Uterine smooth muscle cell (primary cell): ENCODE data around the gene IKBIP. TPM values are rescaled to one million over a fixed set of nuclear protein-coding genes. Genes with fewer than 3 reads are reported as not detected.

Source experiments
- total RNA-seq: library from RNA; depleted of rRNA; stranded (reverse); fragments of >200 nt; gene quantifications from 2 replicates; pipeline ENCODE4 v1.2.3, GENCODE V29; 2014

Gene IKBIP, protein sequence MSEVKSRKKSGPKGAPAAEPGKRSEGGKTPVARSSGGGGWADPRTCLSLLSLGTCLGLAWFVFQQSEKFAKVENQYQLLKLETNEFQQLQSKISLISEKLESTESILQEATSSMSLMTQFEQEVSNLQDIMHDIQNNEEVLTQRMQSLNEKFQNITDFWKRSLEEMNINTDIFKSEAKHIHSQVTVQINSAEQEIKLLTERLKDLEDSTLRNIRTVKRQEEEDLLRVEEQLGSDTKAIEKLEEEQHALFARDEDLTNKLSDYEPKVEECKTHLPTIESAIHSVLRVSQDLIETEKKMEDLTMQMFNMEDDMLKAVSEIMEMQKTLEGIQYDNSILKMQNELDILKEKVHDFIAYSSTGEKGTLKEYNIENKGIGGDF
- total RNA-seq, result 68.5 and 82.9 TPM in 2 replicates

DNA sequence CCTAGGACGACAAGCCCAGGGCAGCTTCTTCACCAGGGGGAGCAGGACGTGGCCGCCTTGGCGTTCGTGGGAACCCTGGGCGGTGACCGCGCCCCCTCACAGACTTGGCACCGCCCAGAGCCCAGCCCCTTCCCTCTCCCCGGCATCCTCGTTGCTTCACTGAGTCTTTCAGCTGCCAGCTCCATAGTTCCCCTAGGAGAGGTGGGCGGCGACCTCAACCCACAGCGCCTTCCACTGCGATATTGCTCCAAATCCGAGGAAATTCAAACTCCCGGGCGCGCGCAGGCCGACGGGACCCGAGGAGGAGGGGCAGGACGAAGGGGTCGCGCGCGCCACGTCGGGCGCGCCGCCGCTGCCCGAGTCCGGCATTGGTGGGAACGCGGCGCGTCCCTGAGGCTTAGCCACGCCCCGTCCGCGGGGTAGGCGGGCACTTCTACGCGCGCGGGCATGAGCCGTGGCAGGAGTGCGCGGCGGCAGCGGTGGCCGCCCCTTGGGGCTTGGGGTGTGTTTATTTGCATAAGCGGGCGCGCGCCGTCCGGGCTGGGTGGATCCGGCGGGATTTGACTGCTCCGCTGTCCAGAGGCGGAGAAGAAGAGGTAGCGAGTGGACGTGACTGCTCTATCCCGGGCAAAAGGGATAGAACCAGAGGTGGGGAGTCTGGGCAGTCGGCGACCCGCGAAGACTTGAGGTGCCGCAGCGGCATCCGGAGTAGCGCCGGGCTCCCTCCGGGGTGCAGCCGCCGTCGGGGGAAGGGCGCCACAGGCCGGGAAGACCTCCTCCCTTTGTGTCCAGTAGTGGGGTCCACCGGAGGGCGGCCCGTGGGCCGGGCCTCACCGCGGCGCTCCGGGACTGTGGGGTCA lies at the start of gene IKBIP, which contains the start of gene APAF1:
Gene IKBIP (minus strand): TSS at position 77 of the 860 bp plus-strand sequence. CDS start 87 bp downstream, outside the sequence.
Gene APAF1 (plus strand): TSS at position 579 of the 860 bp plus-strand sequence. CDS start 3,070 bp downstream, outside the sequence.

DNA sequence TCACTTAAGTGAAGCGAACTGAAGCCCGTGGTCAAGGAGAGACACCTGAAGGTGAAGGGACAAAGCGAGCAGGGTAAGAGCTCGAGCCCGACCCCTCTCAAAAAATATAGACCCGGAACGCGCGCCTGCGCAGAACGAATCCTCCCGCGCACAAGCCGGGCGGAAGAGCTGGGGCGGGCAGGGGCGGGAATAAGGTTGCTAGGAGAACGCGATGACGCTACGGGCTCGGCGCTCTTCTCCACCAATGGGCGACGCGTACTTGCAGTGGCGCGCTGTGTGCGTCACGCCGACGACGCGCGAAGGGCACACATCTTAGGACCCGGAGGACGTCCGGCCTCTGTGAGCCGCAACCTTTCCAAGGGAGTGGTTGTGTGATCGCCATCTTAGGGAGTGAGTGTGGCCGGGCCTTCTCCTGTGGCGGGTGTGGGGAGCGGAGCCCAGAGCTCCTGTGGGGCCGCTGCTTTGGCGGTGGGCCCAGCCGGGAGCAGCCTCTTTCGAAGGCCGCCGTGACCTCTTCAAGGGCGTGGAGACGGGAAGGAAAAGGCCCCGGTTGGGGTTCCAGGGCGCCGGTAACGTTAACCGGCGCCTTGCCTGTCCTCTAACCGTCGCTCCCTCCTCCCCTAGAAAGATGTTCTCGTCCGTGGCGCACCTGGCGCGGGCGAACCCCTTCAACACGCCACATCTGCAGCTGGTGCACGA lies 51.1 kb downstream of the IKBIP start, which contains the start of gene SLC25A3:
Gene SLC25A3 (plus strand): TSS at position 336 of the 699 bp plus-strand sequence. CDS start 293 bp downstream, at position 629.

Other genes with a start within 250 kb of the IKBIP start
- 89.5 and 240 TPM in 2 replicates for gene TMPO, start 129.2 kb downstream of the IKBIP start, total RNA-seq
- gene SLC25A3, start 51.1 kb downstream of the IKBIP start, total RNA-seq, result 759 and 840 TPM in 2 replicates
- 28.6 and 29.7 TPM in 2 replicates for gene APAF1, start 502 bp upstream of the IKBIP start, total RNA-seq